ENCODE measurements around the gene CAPS. TPM values are rescaled to one million over a fixed set of nuclear protein-coding genes. Genes with fewer than 3 reads are reported as not detected.
A peak's percentile ranks its signal among the peaks of the same experiment; 100 is the strongest.

CAPS gene
- total RNA-seq (2014; rRNA removed) (255 and 280 TPM in 2 replicates), Bru-seq, nascent RNA (percentile 68 among the genes with signal in this experiment), BruChase-seq, experiment 1, labeled RNA remaining after a 6-hour chase (percentile 84 among the genes with signal in this experiment), BruChase-seq, experiment 2, labeled RNA remaining after a 2-hour chase (percentile 83 among the genes with signal in this experiment)
- long read RNA-seq, transcript CAPS-203 (5 exons, 3,750 nt): major isoform, 47 of 74 reads
- long read RNA-seq, partial matches to known transcripts: 9 of 74 reads
- long read RNA-seq, other reads (novel, unspliced or antisense): 18 of 74 reads

- H3K27ac ChIP-seq (ENCODE audit: low read length): peak within 1 kb of the TSS; percentile 84
- peak within 1 kb of the TSS; percentile 87 for H3K4me2 ChIP-seq (ENCODE audit: low read length)
- intact Hi-C loops (cut with micrococcal nuclease): loop anchor here (1.0 to 2.0 kb wide), 2 partner anchors 10 to 49 kb away; partner anchors contain the start of gene VMAC
- 0 out of 2 replicates have a peak, but pooled peaks cover 5% of the 10 kb centered on the region for H3K79me2 ChIP-seq (ENCODE audit: low read length)
- BruUV-seq (replicated peaks): no TSS peak
- DNase-seq (peak; percentile 97), ATAC-seq (peak; percentile 96)
- peak within 1 kb of the TSS; percentile 58 for H3K4me3 ChIP-seq (ENCODE audit: low read length)
- H4K20me1 ChIP-seq (ENCODE audit: low read length): no peaks in the 10 kb centered on the region
- peaks cover 24% of the 10 kb centered on the region for H3K36me3 ChIP-seq (ENCODE audit: low read depth, low read length)
- H3K4me1 ChIP-seq (ENCODE audit: insufficient read depth, low read length): peaks cover 28% of the 10 kb centered on the region
- TF ChIP-seq CTCF (conservative IDR thresholded peaks at IDR 0.05; ENCODE audit: low read depth, low read length) (no peak), EZH2phosphoT487 (IDR thresholded peaks at IDR 0.05; ENCODE audit: borderline replicate concordance, low read length) (no peak), EZH2 (IDR thresholded peaks at IDR 0.05; ENCODE audit: low read length, unreplicated experiment) (no peak)
- no peaks in the 10 kb centered on the region for H3K27me3 ChIP-seq (ENCODE audit: low read length)
- ChIA-PET CTCF (interaction anchor here (1.1 kb wide), 1 partner anchor 110 kb away, joined by 4 read pairs; no protein-coding TSS in a partner anchor), POLR2A (ENCODE audit: unreplicated experiment) (interaction anchor here (0.6 to 1.2 kb wide), 3 partner anchors 10 to 87 kb away, joined by 3 to 5 read pairs (median 4); partner anchors contain the start of genes FUT3 and VMAC)
- peak within 1 kb of the TSS; percentile 51 for H2AFZ ChIP-seq (ENCODE audit: low read length)
- no peaks in the 10 kb centered on the region for H3K9me3 ChIP-seq (ENCODE audit: low read length)
- no peaks in the 10 kb centered on the region for H3F3A ChIP-seq (ENCODE audit: low read length, unreplicated experiment)
- H3K9me2 ChIP-seq (replicated peaks; ENCODE audit: low read length): no peaks in the 10 kb centered on the region
- peak within 1 kb of the TSS; percentile 69 for H3K9ac ChIP-seq (ENCODE audit: low read length)
Observed at GRCh38 chr19:5913739-5914357, at the start of gene CAPS. Gene CAPS (plus strand): TSS chr19:5914254. CDS start chr19:5914407, 153 bp downstream.

- Histone ChIP-seq H2AFZ (ENCODE audit: low read length) (no peak overlapping the region), H3K4me2 (ENCODE audit: low read length) (no peak overlapping the region), H3K9me3 (ENCODE audit: low read length) (no peaks in the 10 kb centered on the region), H3K4me1 (ENCODE audit: insufficient read depth, low read length) (no peaks in the 10 kb centered on the region), H3K4me3 (ENCODE audit: low read length) (no peak overlapping the region), H3K27ac (ENCODE audit: low read length) (no peak overlapping the region), H3K9ac (ENCODE audit: low read length) (no peak overlapping the region), H3F3A (ENCODE audit: low read length, unreplicated experiment) (no peaks in the 10 kb centered on the region), H3K36me3 (ENCODE audit: low read depth, low read length) (no peaks in the 10 kb centered on the region), H4K20me1 (ENCODE audit: low read length) (no peaks in the 10 kb centered on the region), H3K9me2 (replicated peaks; ENCODE audit: low read length) (no peaks in the 10 kb centered on the region), H3K27me3 (ENCODE audit: low read length) (no peaks in the 10 kb centered on the region), H3K79me2 (ENCODE audit: low read length) (no peaks in the 10 kb centered on the region)
- intact Hi-C loops (cut with micrococcal nuclease): no loop called here
- DNase-seq (no peak), ATAC-seq (no peak)
- POLR2A ChIA-PET (ENCODE audit: unreplicated experiment): no interaction called here
- TF ChIP-seq EZH2phosphoT487 (IDR thresholded peaks at IDR 0.05; ENCODE audit: borderline replicate concordance, low read length): no peak
- TF ChIP-seq CTCF (conservative IDR thresholded peaks at IDR 0.05; ENCODE audit: low read depth, low read length): peak; percentile 36; the same call in 1 of the 2 replicates
- CTCF ChIA-PET: no interaction called here
- no TSS peak for BruUV-seq (replicated peaks)
Observed at GRCh38 chr19:5864725-5865486, 49.1 kb upstream of the CAPS start.
